GM18951 (cell line): ENCODE results near the gene ARHGAP32.
"Not testable (repeated sequence)": the region's sequence is repeated elsewhere in the genome, so short reads cannot be mapped to it uniquely, and the experiment has no call there.

ENCODE experiments used
- POLR2A ChIP-seq: IDR thresholded peaks from 4 replicates; pipeline ENCODE4 v1.6.1; 2011; ENCODE audit warnings: mild to moderate bottlenecking; ENCODE audit not compliant: insufficient read length, insufficient read depth; ENCODE audit errors: extremely low read depth
- in situ Hi-C: fragments of 300-500 bp; cut with MboI; formaldehyde crosslinking; loops from one replicate; pipeline ENCODE4 v1.12.0; 2022; ENCODE audit warnings: low sequenced_read_pairs, mixed read lengths, inconsistent platforms; ENCODE audit not compliant: unreplicated experiment

The ARHGAP32 gene

DNA sequence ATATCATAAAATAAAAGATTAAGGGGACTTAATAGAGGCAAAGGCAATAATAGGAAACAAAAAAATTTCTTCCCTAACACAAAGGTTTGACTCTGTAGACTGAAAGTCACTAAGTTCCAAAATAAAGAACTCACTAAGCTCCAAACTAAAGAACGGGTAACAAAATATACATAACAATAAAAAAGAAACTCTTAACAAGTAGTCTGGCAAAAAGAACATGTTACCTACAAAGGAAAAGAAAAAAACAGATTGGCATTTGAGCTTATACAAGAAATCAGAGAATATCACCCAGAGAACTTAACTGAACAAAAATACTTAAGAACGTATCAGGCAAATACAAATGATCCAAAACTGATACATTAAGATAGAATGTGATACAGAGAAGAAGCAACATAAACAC lies 7.5 kb downstream of the ARHGAP32 start:
- TF ChIP-seq POLR2A: no peak
- in situ Hi-C loops: no loop called here

GRCh38 chr11:129167315-129167714 lies 24.8 kb downstream of the ARHGAP32 start:
- in situ Hi-C loops: no loop called here
- no peak for TF ChIP-seq POLR2A

- no peak for TF ChIP-seq POLR2A
- in situ Hi-C loops: no loop called here
Observed at GRCh38 chr11:129163714-129164164, 28.4 kb downstream of the ARHGAP32 start.

DNA sequence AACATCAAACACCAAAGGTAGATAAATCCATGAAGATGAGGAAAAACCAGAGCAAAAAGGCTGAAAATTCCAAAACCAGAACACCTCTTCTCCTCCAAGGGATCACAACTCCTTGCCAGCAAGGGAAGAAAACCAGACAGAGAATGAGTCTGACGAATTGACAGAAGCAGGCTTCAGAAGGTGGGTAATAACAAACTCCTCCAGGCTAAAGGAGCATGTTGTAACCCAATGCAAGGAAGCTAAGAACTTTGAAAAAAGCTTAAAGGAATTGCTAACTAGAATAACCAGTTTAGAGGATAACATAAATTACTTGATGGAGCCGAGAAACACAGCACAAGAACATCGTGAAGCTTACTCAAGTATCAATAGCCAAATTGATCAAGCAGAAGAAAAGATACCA lies 35.0 kb downstream of the ARHGAP32 start:
- in situ Hi-C loops: not testable (repeated sequence)

GRCh38 chr11:129155745-129156144 lies 36.4 kb downstream of the ARHGAP32 start:
- no peak for TF ChIP-seq POLR2A
- in situ Hi-C loops: no loop called here

GRCh38 chr11:129148487-129148886 lies 43.6 kb downstream of the ARHGAP32 start:
- in situ Hi-C loops: no loop called here
- no peak for TF ChIP-seq POLR2A

GRCh38 chr11:129146191-129146590 lies 45.9 kb downstream of the ARHGAP32 start:
- in situ Hi-C loops: no loop called here
- TF ChIP-seq POLR2A: no peak

- TF ChIP-seq POLR2A: no peak
- in situ Hi-C loops: no loop called here
Observed at GRCh38 chr11:129145276-129145675, 46.8 kb downstream of the ARHGAP32 start.

DNA sequence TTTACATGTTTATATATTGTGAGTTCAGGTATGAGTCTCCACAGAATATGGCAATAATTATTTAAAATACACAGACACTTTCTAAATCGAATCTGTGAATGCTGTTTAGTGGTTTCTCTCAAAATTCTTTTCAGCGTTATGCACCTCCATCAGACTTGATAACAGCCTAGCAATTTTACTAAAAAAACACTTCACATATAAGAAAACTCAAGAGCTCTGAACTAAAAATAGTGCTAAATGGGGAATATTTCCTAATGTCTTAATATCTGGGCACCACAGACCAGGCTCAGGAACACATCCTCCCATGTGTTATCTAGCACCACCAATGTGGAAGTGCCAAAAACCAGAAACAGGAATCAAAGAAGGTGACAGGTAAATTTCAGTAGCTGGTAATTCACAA lies 47.9 kb downstream of the ARHGAP32 start:
- in situ Hi-C loops: no loop called here
- TF ChIP-seq POLR2A: no peak

GRCh38 chr11:129143335-129143734 lies 48.8 kb downstream of the ARHGAP32 start:
- in situ Hi-C loops: no loop called here
- no peak for TF ChIP-seq POLR2A

GRCh38 chr11:129141748-129142523 lies 50.2 kb downstream of the ARHGAP32 start:
- in situ Hi-C loops: no loop called here
- TF ChIP-seq POLR2A: no peak

- in situ Hi-C loops: no loop called here
- TF ChIP-seq POLR2A: no peak
Observed at GRCh38 chr11:129131316-129131715, 60.8 kb downstream of the ARHGAP32 start.

DNA sequence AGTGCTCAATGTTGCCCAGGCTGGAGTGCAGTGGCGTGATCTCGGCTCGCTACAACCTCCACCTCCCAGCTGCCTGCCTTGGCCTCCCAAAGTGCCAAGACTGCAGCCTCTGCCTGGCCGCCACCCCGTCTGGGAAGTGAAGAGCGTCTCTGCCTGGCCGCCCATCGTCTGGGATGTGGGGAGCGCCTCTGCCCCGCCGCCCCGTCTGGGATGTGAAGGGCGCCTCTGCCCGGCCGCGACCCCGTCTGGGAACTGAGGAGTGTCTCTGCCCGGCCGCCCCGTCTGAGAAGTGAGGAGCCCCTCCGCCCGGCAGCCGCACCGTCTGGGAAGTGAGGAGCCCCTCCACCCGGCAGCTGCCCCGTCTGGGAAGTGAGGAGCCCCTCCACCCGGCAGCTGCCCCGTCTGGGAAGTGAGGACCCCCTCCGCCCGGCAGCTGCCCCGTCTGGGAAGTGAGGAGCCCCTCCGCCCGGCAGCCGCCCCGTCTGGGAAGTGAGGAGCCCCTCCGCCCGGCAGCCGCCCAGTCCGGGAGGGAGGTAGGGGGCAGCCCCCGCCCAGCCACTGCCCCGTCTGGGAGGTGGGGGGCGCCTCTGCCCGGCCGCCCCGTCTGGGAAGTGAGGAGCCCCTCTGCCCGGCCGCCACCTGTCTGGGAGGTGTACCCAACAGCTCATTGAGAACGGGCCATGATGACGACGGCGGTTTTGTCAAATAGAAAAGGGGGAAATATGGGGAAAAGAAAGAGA lies 63.1 kb downstream of the ARHGAP32 start:
- in situ Hi-C loops: not testable (repeated sequence)

DNA sequence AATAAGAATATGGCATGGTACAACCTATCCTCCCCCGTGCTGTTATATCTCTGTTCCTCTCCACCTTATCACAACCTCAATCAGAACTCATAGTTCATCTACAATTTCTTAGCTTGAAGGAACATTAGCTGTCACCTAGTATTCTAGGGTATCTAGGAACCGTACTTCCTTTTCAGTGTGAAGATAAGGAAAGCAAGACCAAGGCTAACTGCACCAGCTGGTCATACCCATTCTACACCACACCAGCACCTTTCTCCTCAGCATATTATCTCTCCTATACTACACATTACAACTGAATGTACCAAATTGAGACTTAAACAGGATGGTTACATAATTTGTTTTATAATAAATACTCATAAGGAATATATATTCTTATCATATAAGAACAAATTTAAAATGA lies 73.1 kb downstream of the ARHGAP32 start:
- in situ Hi-C loops: no loop called here

GRCh38 chr11:129117595-129118350 lies 74.4 kb downstream of the ARHGAP32 start:
- no peak for TF ChIP-seq POLR2A
- in situ Hi-C loops: no loop called here

More for the DNA sequence above, 73.1 kb downstream of the ARHGAP32 start:
- no peak for TF ChIP-seq POLR2A
